H9 (cell line): ENCODE data around the gene BANP. TPM values are rescaled to one million over a fixed set of nuclear protein-coding genes. Genes with fewer than 3 reads are reported as not detected.
A peak's percentile ranks its signal among the peaks of the same experiment; 100 is the strongest.

Source experiments
- DNase-seq: peaks from one replicate; pipeline ENCODE4 v3.0.0-alpha.2; 2017
- H2AFZ ChIP-seq: one replicate; pipeline ENCODE4 v1.6.1; 2013; ENCODE audit warnings: mild to moderate bottlenecking, low read length, control low read depth, moderate library complexity
- H2AK5ac ChIP-seq: 2 replicates; pipeline ENCODE4 v1.6.1; 2013; ENCODE audit warnings: low read length, control low read depth, mixed read lengths; ENCODE audit not compliant: insufficient read length
- H2BK120ac ChIP-seq: one replicate; pipeline ENCODE4 v1.6.1; 2013; ENCODE audit warnings: low read depth, mild to moderate bottlenecking, low read length, control low read depth, inconsistent platforms; ENCODE audit not compliant: poor library complexity, severe bottlenecking
- H2BK12ac ChIP-seq: 2 replicates; pipeline ENCODE4 v1.6.1; 2013; ENCODE audit warnings: low read length, control low read depth, mixed read lengths, low read depth; ENCODE audit not compliant: insufficient read length
- H2BK15ac ChIP-seq: 2 replicates; pipeline ENCODE4 v1.6.1; 2013; ENCODE audit warnings: low read depth, low read length, control low read depth
- H2BK20ac ChIP-seq: one replicate; pipeline ENCODE4 v1.6.1; 2013; ENCODE audit warnings: low read depth, mild to moderate bottlenecking, low read length, control low read depth, inconsistent platforms; ENCODE audit not compliant: poor library complexity, severe bottlenecking
- H2BK5ac ChIP-seq: 2 replicates; pipeline ENCODE4 v1.6.1; 2013; ENCODE audit warnings: low read length, control low read depth, mixed read lengths; ENCODE audit not compliant: insufficient read length
- H3K14ac ChIP-seq: 2 replicates; pipeline ENCODE4 v1.6.1; 2013; ENCODE audit warnings: low read length, control low read depth; ENCODE audit not compliant: insufficient read depth
- H3K18ac ChIP-seq: 2 replicates; pipeline ENCODE4 v1.6.1; 2013; ENCODE audit warnings: low read depth, mild to moderate bottlenecking, mixed read lengths, low read length, control low read depth; ENCODE audit not compliant: insufficient read length
- H3K23ac ChIP-seq: 2 replicates; pipeline ENCODE4 v1.6.1; 2013; ENCODE audit warnings: low read length, control low read depth, mixed read lengths, low read depth; ENCODE audit not compliant: insufficient read length
- H3K23me2 ChIP-seq: 2 replicates; pipeline ENCODE4 v1.6.1; 2013; ENCODE audit warnings: low read depth, mild to moderate bottlenecking, mixed read lengths, low read length, control low read depth; ENCODE audit not compliant: insufficient read length, poor library complexity, severe bottlenecking
- H3K27ac ChIP-seq: 2 replicates; pipeline ENCODE4 v1.5.1; 2013; ENCODE audit warnings: low read length, control low read depth, mixed read lengths, low read depth; ENCODE audit not compliant: insufficient read length
- H3K27me3 ChIP-seq: 2 replicates; pipeline ENCODE4 v1.6.1; 2013; ENCODE audit warnings: low read length, control low read depth, inconsistent platforms; ENCODE audit not compliant: insufficient read depth
- H3K4ac ChIP-seq: 2 replicates; pipeline ENCODE4 v1.6.1; 2013; ENCODE audit warnings: low read depth, mild to moderate bottlenecking, control low read depth, inconsistent platforms, low read length, moderate library complexity
- H3K4me1 ChIP-seq: 2 replicates; pipeline ENCODE4 v1.6.1; 2013; ENCODE audit warnings: low read length, control low read depth, inconsistent platforms; ENCODE audit not compliant: insufficient read depth
- H3K4me2 ChIP-seq: 2 replicates; pipeline ENCODE4 v1.6.1; 2013; ENCODE audit warnings: low read length, control low read depth, mixed read lengths; ENCODE audit not compliant: insufficient read length, insufficient read depth
- H3K56ac ChIP-seq: 2 replicates; pipeline ENCODE4 v1.6.1; 2013; ENCODE audit warnings: low read depth, mild to moderate bottlenecking, mixed read lengths, low read length, control low read depth; ENCODE audit not compliant: insufficient read length
- H3K79me1 ChIP-seq: 2 replicates; pipeline ENCODE4 v1.6.1; 2013; ENCODE audit warnings: low read depth, mild to moderate bottlenecking, moderate library complexity, low read length, control low read depth, inconsistent platforms; ENCODE audit not compliant: insufficient read depth, poor library complexity, severe bottlenecking
- H3K79me2 ChIP-seq: 2 replicates; pipeline ENCODE4 v1.6.1; 2013; ENCODE audit warnings: low read length, control low read depth, inconsistent platforms; ENCODE audit not compliant: insufficient read depth
- H3K9ac ChIP-seq: 2 replicates; pipeline ENCODE4 v1.6.1; 2013; ENCODE audit warnings: low read length, control low read depth, mixed read lengths; ENCODE audit not compliant: insufficient read length; ENCODE audit errors: extremely low read depth
- H3K9me3 ChIP-seq: one replicate; pipeline ENCODE4 v1.6.1; 2013; ENCODE audit warnings: low read depth, low read length, inconsistent platforms; ENCODE audit not compliant: control insufficient read depth
- H3T11ph ChIP-seq: one replicate; pipeline ENCODE4 v1.6.1; 2013; ENCODE audit warnings: mild to moderate bottlenecking, low read length, control low read depth, inconsistent platforms
- H4K20me1 ChIP-seq: one replicate; pipeline ENCODE4 v1.6.1; 2013; ENCODE audit not compliant: control insufficient read depth, insufficient read length, insufficient read depth
- H4K5ac ChIP-seq: 2 replicates; pipeline ENCODE4 v1.6.1; 2013; ENCODE audit warnings: low read depth, mild to moderate bottlenecking, mixed read lengths, low read length, control low read depth; ENCODE audit not compliant: insufficient read length
- H4K8ac ChIP-seq: replicated peaks from 2 replicates; pipeline ENCODE4 v1.6.1; 2013; ENCODE audit warnings: low read length, control low read depth, mixed read lengths, low read depth; ENCODE audit not compliant: insufficient read length
- H4K91ac ChIP-seq: 2 replicates; pipeline ENCODE4 v1.6.1; 2013; ENCODE audit warnings: low read depth, mild to moderate bottlenecking, moderate library complexity, mixed read lengths, low read length, control low read depth; ENCODE audit not compliant: insufficient read length
- H3K27ac Mint-ChIP-seq, 3 experiments: 2 replicates in 2 of 3; 3 replicates in 1 of 3; pipeline ENCODE4 v1.8.0; 2020 to 2021; ENCODE audit warnings: mixed read lengths in 3 of 3, mild to moderate bottlenecking in 1 of 3, moderate library complexity in 1 of 3
- H3K27me3 Mint-ChIP-seq: 2 replicates; pipeline ENCODE4 v1.8.0; 2021; ENCODE audit warnings: low read depth, mild to moderate bottlenecking, moderate library complexity, mixed read lengths
- H3K36me3 Mint-ChIP-seq, 3 experiments: 2 replicates in 2 of 3; 3 replicates in 1 of 3; pipeline ENCODE4 v1.8.0; 2020 to 2021; ENCODE audit warnings: low read depth in 3 of 3, mixed read lengths in 3 of 3; ENCODE audit not compliant: insufficient read depth in 1 of 3
- H3K4me1 Mint-ChIP-seq, 2 experiments: 2 replicates each; pipeline ENCODE4 v1.8.0; 2020; ENCODE audit warnings: mixed read lengths in 2 of 2
- H3K4me3 Mint-ChIP-seq, 2 experiments: 2 replicates in 1 of 2; 3 replicates in 1 of 2; pipeline ENCODE4 v1.8.0; 2020 to 2021; ENCODE audit warnings: mild to moderate bottlenecking in 2 of 2, mixed read lengths in 2 of 2, moderate library complexity in 1 of 2
- H3K9me3 Mint-ChIP-seq, 2 experiments: 2 replicates in 1 of 2; 3 replicates in 1 of 2; pipeline ENCODE4 v1.8.0; 2020; ENCODE audit warnings: mild to moderate bottlenecking in 2 of 2, mixed read lengths in 2 of 2, moderate library complexity in 1 of 2
- WGBS: extraction: QIAGEN DNeasy Blood & Tissue Kit; methylation state at CpG from one replicate; pipeline ENCODE4 v1.1.7; 2013; ENCODE audit warnings: missing lambda C conversion rate, low lambda C conversion rate, mixed read lengths; ENCODE audit not compliant: insufficient read length; ENCODE audit errors: extremely low coverage; 5-methylcytosine and 5-hydroxymethylcytosine counted together
- total RNA-seq: library from RNA; stranded (reverse); gene quantifications from 2 replicates; pipeline ENCODE4 v1.2.1, GENCODE V29; 2021
- TF ChIP-seq, protein P1 (sequence below): fragments of 200-600 bp; sonication (generic); conservative IDR thresholded peaks from 3 replicates; pipeline ENCODE4 v1.8.0; 2021; ENCODE audit warnings: antibody characterized with exemption, mild to moderate bottlenecking

BANP gene
- total RNA-seq, 1 experiment from 2014 or later, result 24.9 TPM

DNA sequence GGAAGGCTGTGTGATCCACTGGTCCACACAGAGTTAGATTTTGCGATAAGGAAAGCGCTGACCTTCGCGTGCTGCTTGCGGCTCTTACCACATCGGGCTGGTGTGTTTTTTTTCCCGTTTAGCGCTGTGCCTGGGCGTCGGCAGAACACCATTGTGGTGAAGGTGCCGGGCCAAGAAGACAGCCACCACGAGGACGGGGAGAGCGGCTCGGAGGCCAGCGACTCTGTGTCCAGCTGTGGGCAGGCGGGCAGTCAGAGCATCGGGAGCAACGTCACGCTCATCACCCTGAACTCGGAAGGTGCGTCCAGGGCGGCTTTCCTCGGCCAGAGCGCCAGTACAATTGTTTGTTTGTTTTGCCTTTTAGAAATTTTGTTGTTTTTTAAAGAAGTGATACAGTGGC, 54.7 kb downstream of the BANP start:
- H4K8ac ChIP-seq, result no peak overlapping the region
- no peaks in the 10 kb centered on the region for H3K23me2 ChIP-seq
- no peak overlapping the region for H3T11ph ChIP-seq
- H3K18ac ChIP-seq, result no peak overlapping the region
- no peak overlapping the region for H3K9ac ChIP-seq
- no peak overlapping the region for H2BK15ac ChIP-seq
- H3K27me3 Mint-ChIP-seq, result no peaks in the 10 kb centered on the region
- TF ChIP-seq, protein P1, sequence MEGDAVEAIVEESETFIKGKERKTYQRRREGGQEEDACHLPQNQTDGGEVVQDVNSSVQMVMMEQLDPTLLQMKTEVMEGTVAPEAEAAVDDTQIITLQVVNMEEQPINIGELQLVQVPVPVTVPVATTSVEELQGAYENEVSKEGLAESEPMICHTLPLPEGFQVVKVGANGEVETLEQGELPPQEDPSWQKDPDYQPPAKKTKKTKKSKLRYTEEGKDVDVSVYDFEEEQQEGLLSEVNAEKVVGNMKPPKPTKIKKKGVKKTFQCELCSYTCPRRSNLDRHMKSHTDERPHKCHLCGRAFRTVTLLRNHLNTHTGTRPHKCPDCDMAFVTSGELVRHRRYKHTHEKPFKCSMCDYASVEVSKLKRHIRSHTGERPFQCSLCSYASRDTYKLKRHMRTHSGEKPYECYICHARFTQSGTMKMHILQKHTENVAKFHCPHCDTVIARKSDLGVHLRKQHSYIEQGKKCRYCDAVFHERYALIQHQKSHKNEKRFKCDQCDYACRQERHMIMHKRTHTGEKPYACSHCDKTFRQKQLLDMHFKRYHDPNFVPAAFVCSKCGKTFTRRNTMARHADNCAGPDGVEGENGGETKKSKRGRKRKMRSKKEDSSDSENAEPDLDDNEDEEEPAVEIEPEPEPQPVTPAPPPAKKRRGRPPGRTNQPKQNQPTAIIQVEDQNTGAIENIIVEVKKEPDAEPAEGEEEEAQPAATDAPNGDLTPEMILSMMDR, result no peak
- H4K5ac ChIP-seq, result no peak overlapping the region
- peak overlapping the region in 1 of 3 experiments; percentile 53; a peak in 1 of 7 replicates for H3K27ac Mint-ChIP-seq
- peaks cover 31 to 32% of the 10 kb centered on the region in 2 experiments for H3K9me3 Mint-ChIP-seq
- H3K14ac ChIP-seq, result no peak overlapping the region
- H3K9me3 ChIP-seq, result peaks cover 10% of the 10 kb centered on the region
- DNase-seq, result no peak
- WGBS, result no CpG with 5 or more reads among the region's 25 CpGs
- no peak overlapping the region for H2AFZ ChIP-seq
- no peak overlapping the region for H2BK5ac ChIP-seq
- peaks cover 61 to 66% (median 63%) of the 10 kb centered on the region in 3 experiments for H3K36me3 Mint-ChIP-seq
- no peak overlapping the region for H2BK12ac ChIP-seq
- no peak overlapping the region for H3K56ac ChIP-seq
- no peak overlapping the region for H4K91ac ChIP-seq
- H4K20me1 ChIP-seq, result no peaks in the 10 kb centered on the region
- no peak overlapping the region for H2AK5ac ChIP-seq
- no peak overlapping the region for H3K4ac ChIP-seq
- no peaks in the 10 kb centered on the region for H3K79me1 ChIP-seq
- peaks cover 6% of the 10 kb centered on the region; the same call in 1 of the 2 replicates for H3K79me2 ChIP-seq
- H3K4me2 ChIP-seq, result no peak overlapping the region
- H3K27me3 ChIP-seq, result no peaks in the 10 kb centered on the region
- no peak overlapping the region for H2BK120ac ChIP-seq
- H3K23ac ChIP-seq, result no peak overlapping the region
- no peak overlapping the region for H3K27ac ChIP-seq
- H3K4me3 Mint-ChIP-seq, result no peak overlapping the region
- peaks cover 4% of the 10 kb centered on the region; the same call in 1 of the 2 replicates for H3K4me1 ChIP-seq
- H2BK20ac ChIP-seq, result no peak overlapping the region
- peaks cover 32 to 34% of the 10 kb centered on the region in 2 experiments for H3K4me1 Mint-ChIP-seq
